Esophagus squamous epithelium (tissue), 5 donors: ENCODE data around the gene CEPT1. TPM values are rescaled to one million over a fixed set of nuclear protein-coding genes. Genes with fewer than 3 reads are reported as not detected.
A peak's percentile ranks its signal among the peaks of the same experiment; 100 is the strongest.

ENCODE experiments used
- DNase-seq: peaks from one replicate; lab custom pipeline; 2025; lab: John Stamatoyannopoulos, UW
- H3K27ac ChIP-seq, 4 donors: fragments of 200-600 bp; sonication (generic); one replicate each; pipeline ENCODE4 v1.5.1; 2016 to 2019; ENCODE audit warnings: mild to moderate bottlenecking in 1 of 4
- H3K27me3 ChIP-seq, 4 donors: fragments of 200-600 bp; sonication (generic); 1 replicate in 3 of 4; 2 replicates in 1 of 4; pipeline versions ENCODE4 v1.5.1 to v1.6.0; 2017 to 2021; ENCODE audit warnings: antibody characterized with exemption in 1 of 4
- H3K36me3 ChIP-seq, 3 donors: fragments of 200-600 bp; sonication (generic); one replicate each; pipeline ENCODE4 v1.5.1; 2016 to 2019
- H3K4me1 ChIP-seq, 3 donors: fragments of 200-600 bp; sonication (generic); one replicate each; pipeline ENCODE4 v1.5.1; 2017 to 2019
- H3K4me3 ChIP-seq, 4 donors: fragments of 200-600 bp; sonication (generic); 1 replicate in 3 of 4; 2 replicates in 1 of 4; pipeline ENCODE4 v1.5.1; 2016 to 2019; ENCODE audit warnings: mild to moderate bottlenecking in 2 of 4, moderate library complexity in 1 of 4
- H3K9me3 ChIP-seq, 3 donors: fragments of 200-600 bp; sonication (generic); one replicate each; pipeline ENCODE4 v1.5.1; 2016 to 2019
- CTCF ChIP-seq, 6 experiments: fragments of 450-650 bp in 4 of 6; fragments of 200-600 bp in 2 of 6; sonication (generic) in 2 of 6; IDR thresholded peaks; one replicate each; pipeline ENCODE4 v1.5.1; 2016 to 2019; ENCODE audit warnings: antibody characterized with exemption in 6 of 6, mild to moderate bottlenecking in 4 of 6, moderate library complexity in 4 of 6
- POLR2A ChIP-seq, 4 donors: fragments of 450-650 bp; IDR thresholded peaks; one replicate each; pipeline ENCODE4 v1.6.1; 2017; ENCODE audit warnings: antibody characterized with exemption in 4 of 4, mild to moderate bottlenecking in 4 of 4, moderate library complexity in 3 of 4
- WGBS, 2 donors: methylation state at CpG; one replicate each; pipeline ENCODE4 v1.1.5; 2018; 5-methylcytosine and 5-hydroxymethylcytosine counted together
- intact Hi-C: fragments of 100-400 bp; cut with DNase I; formaldehyde crosslinking; loops from one replicate; pipeline ENCODE4 v1.15.0; 2022
- total RNA-seq, 4 donors: library from RNA; depleted of rRNA; stranded (reverse); fragments of >200 nt; gene quantifications; one replicate each; pipeline ENCODE4 v1.1.0, GENCODE V29; 2016
- donor health status: DM: yes; HTN: yes; CAD: no.

The CEPT1 gene
- total RNA-seq, 4 donors from 2014 or later: 21.4 to 32.4 (median 26.8) TPM

DNA sequence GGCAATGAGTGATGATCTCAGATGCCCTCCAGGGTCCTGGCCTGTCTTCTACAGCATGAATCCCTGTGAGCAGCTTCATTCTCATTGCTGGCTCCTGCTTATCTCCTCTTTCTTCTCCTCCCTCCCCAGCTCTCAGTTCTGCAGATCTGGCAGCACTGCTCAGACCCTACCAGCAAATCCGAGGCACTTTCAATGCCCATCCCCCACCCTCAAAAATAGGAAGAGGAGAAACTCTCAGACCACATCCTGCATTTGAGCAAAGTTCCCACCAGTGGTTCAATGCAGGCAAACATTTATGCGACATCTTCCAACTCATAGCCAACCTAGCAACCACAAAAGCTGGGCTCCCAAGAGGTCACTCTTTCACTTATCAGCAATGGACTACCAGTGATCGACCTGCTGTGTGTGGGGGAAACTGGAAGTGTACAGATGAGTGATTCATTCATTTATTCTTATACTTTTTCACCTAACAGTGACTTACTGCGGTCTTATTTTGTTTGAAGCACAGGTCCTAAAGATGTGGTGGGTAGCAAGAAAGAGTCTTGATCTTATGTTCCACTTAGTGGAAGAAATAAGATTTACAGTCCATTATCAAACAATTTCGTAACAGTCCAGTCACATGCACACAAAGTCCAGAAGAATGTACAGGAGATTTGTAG is 81.7 kb downstream of the CEPT1 start:
- Histone ChIP-seq H3K27ac (peak overlapping the region in 2 of 4 donors; percentile 9 to 45), H3K4me1 (peaks cover 13 to 43% (median 18%) of the 10 kb centered on the region in 3 donors), H3K36me3 (no peaks in the 10 kb centered on the region), H3K4me3 (no peak overlapping the region), H3K9me3 (no peaks in the 10 kb centered on the region), H3K27me3 (no peaks in the 10 kb centered on the region)
- WGBS, 2 donors: 57 to 61% methylated on average over 5 of the region's 5 CpGs
- intact Hi-C loops: loop anchor here (10.0 kb wide), 1 partner anchor 113 kb away; no protein-coding TSS in a partner anchor
- TF ChIP-seq CTCF (IDR thresholded peaks at IDR 0.05): no peak
- TF ChIP-seq POLR2A (IDR thresholded peaks at IDR 0.05): no peak
- DNase-seq: no peak

DNA sequence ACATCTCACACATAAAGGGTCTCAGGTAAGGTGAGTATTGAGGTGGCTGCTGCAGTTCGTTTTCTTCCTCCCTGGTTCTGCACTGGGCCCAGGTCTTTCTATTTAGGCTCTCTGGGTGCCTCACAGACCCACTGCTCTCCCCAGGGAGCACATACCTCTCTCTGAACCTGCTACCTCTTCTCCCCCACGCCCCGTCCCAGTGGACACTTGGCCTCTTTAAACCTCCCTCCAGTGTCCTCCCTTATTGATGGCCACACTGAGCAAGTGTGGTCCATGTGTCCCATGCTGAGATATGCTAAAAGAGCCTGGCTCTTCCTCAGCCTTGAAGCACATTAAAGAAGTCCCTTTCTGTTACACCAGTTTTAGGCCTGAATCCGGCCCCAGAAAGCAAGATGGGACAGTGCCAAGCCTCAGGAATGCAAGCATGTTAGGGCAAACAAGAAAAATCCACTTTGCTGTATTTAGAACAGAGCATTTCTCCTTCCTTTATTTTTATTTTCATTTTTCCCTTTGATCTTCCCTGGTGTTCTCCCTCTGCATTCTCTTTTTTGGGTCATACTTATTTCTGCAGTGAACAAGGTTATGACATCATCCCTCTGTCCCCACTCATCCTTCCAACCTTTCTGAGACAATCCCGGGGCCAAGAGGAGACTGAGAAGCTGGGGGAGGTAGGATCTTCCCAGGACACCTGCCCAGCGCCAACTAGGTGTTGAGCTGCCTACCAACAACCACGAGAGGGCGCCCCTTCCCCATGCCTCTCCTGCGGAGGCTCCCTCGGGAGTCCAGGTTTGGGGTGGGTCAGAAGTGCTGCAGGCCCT is 82.5 kb downstream of the CEPT1 start:
- Histone ChIP-seq H3K27ac (peak overlapping the region in 2 of 4 donors; percentile 9 to 45), H3K9me3 (no peaks in the 10 kb centered on the region), H3K36me3 (no peaks in the 10 kb centered on the region), H3K4me1 (peaks cover 13 to 47% (median 19%) of the 10 kb centered on the region in 3 donors), H3K4me3 (no peak overlapping the region), H3K27me3 (no peaks in the 10 kb centered on the region)
- WGBS, 2 donors: 31 to 32% methylated on average over 7 to 8 of the region's 10 CpGs
- intact Hi-C loops: loop anchor here (10.0 kb wide), 1 partner anchor 112 kb away; no protein-coding TSS in a partner anchor
- DNase-seq: no peak
- TF ChIP-seq CTCF (IDR thresholded peaks at IDR 0.05) (peak; percentile 81 to 96 (median 90)), POLR2A (IDR thresholded peaks at IDR 0.05) (no peak)

- peaks cover 13 to 50% (median 26%) of the 10 kb centered on the region in 3 donors for H3K4me1 ChIP-seq
- H3K9me3 ChIP-seq: no peaks in the 10 kb centered on the region
- H3K36me3 ChIP-seq: no peaks in the 10 kb centered on the region
- H3K4me3 ChIP-seq: no peak overlapping the region
- WGBS, 2 donors: 66 to 72% methylated on average over 6 of the region's 6 CpGs
- TF ChIP-seq POLR2A (IDR thresholded peaks at IDR 0.05) (no peak), CTCF (IDR thresholded peaks at IDR 0.05) (no peak)
- intact Hi-C loops: loop anchor here (10.0 kb wide), 1 partner anchor 112 kb away; no protein-coding TSS in a partner anchor
- no peak for DNase-seq
- no peaks in the 10 kb centered on the region for H3K27me3 ChIP-seq
- no peak overlapping the region for H3K27ac ChIP-seq
Measured at GRCh38 chr1:111223126-111223685, 83.2 kb downstream of the CEPT1 start.

DNA sequence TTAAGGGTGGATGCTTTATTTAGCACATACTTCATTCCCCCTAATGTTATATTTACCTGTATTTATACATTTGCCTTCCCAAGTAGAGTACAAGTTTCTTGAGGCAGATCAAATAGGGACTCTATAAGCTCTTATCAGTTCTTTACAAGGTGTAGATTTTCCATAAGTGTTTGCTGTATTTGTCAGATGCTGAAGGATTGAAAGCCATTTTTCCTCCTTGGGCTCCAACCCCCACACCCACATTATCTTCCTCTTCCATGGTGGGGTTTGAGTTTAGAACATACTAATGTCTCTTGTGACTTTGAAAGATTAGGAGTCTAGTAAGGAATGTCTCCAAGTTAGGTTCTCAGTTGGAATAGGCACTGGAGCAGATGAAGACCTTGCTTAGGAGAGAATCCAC is 85.1 kb downstream of the CEPT1 start:
- no peak for DNase-seq

More for the DNA sequence above, 85.1 kb downstream of the CEPT1 start:
- no peak overlapping the region for H3K4me3 ChIP-seq
- H3K27ac ChIP-seq: no peak overlapping the region
- H3K27me3 ChIP-seq: no peaks in the 10 kb centered on the region
- no peaks in the 10 kb centered on the region for H3K9me3 ChIP-seq
- intact Hi-C loops: loop anchor here (5.0 to 10.0 kb wide), 2 partner anchors 110 to 172 kb away; no protein-coding TSS in a partner anchor
- H3K36me3 ChIP-seq: no peaks in the 10 kb centered on the region
- TF ChIP-seq CTCF (IDR thresholded peaks at IDR 0.05) (no peak), POLR2A (IDR thresholded peaks at IDR 0.05) (no peak)
- H3K4me1 ChIP-seq: peaks cover 13 to 56% (median 35%) of the 10 kb centered on the region in 3 donors
